Fibroblast of lung (primary cell): ENCODE results near the gene EXOC2.

Experiments used
- CTCF ChIP-seq, 2 donors: IDR thresholded peaks in 1 of 2; conservative IDR thresholded peaks in 1 of 2; 1 replicate in 1 of 2; 2 replicates in 1 of 2; pipeline ENCODE4 v1.5.1; 2011 to 2012; ENCODE audit warnings: low read length in 2 of 2, control low read depth in 1 of 2, inconsistent platforms in 1 of 2, low read depth in 1 of 2, mild to moderate bottlenecking in 1 of 2
- EZH2 ChIP-seq: IDR thresholded peaks from 2 replicates; pipeline ENCODE4 v1.5.1; 2012; ENCODE audit warnings: low read length, control low read depth, mild to moderate bottlenecking; ENCODE audit errors: missing control alignments

GRCh38 chr6:628766-629165 is 64.2 kb downstream of the EXOC2 start:
- TF ChIP-seq CTCF (conservative IDR thresholded peaks at IDR 0.05 in 1 of 2, IDR thresholded peaks at IDR 0.05 in 1 of 2; ENCODE audit: low read depth in 1 of 2, low read length in 2 of 2) = no peak
- no peak for TF ChIP-seq EZH2
